Naive thymus-derived CD8-positive, alpha-beta T cell (primary cell): ENCODE data around the gene HSD11B1. TPM values are rescaled to one million over a fixed set of nuclear protein-coding genes. Genes with fewer than 3 reads are reported as not detected.
"Not testable (repeated sequence)": the region's sequence is repeated elsewhere in the genome, so short reads cannot be mapped to it uniquely, and the experiment has no call there.

Experiments used
- ATAC-seq, 2 donors: fragments of 150-1000 bp; cut with Tn5 transposase in 1 of 2; sonication (Bioruptor Pico), chemical (Tn5 transposase) in 1 of 2; 1 replicate in 1 of 2; 2 replicates in 1 of 2; pipeline ENCODE4 v1.10.0; 2021; ENCODE audit warnings: mild to moderate bottlenecking in 2 of 2, moderate library complexity in 2 of 2
- POLR2A ChIA-PET: fragments of 350-600 bp; sonication (Branson Sonifier 250); formaldehyde crosslinking; loops from one replicate; lab custom pipeline; 2021; ENCODE audit warnings: antibody characterized with exemption; lab: Charles Lee
- DNase-seq, 10 donors: peaks; one replicate each; pipeline versions ENCODE4 v3.0.0 to v3.0.0-alpha.2; 2020 to 2022
- H3K27ac Mint-ChIP-seq, 10 donors: one replicate each; pipeline ENCODE4 v1.8.0; 2020 to 2022; ENCODE audit warnings: mild to moderate bottlenecking in 10 of 10, mixed read lengths in 10 of 10, moderate library complexity in 4 of 10, inconsistent platforms in 1 of 10
- H3K27me3 Mint-ChIP-seq, 5 donors: one replicate each; pipeline ENCODE4 v1.8.0; 2021 to 2022; ENCODE audit warnings: mixed read lengths in 5 of 5
- H3K36me3 Mint-ChIP-seq, 3 donors: one replicate each; pipeline ENCODE4 v1.8.0; 2020 to 2022; ENCODE audit warnings: mixed read lengths in 3 of 3, mild to moderate bottlenecking in 2 of 3, inconsistent platforms in 1 of 3
- H3K4me1 Mint-ChIP-seq, 4 donors: one replicate each; pipeline ENCODE4 v1.8.0; 2021 to 2022; ENCODE audit warnings: mixed read lengths in 4 of 4
- H3K4me3 Mint-ChIP-seq, 10 donors: one replicate each; pipeline ENCODE4 v1.8.0; 2020 to 2022; ENCODE audit warnings: mild to moderate bottlenecking in 10 of 10, mixed read lengths in 10 of 10, moderate library complexity in 6 of 10, inconsistent platforms in 1 of 10
- H3K9me3 Mint-ChIP-seq, 9 donors: one replicate each; pipeline ENCODE4 v1.8.0; 2020 to 2022; ENCODE audit warnings: mixed read lengths in 9 of 9, mild to moderate bottlenecking in 3 of 9, inconsistent platforms in 1 of 9, moderate library complexity in 1 of 9
- polyA plus RNA-seq, 3 donors: library from polyadenylated mRNA; unstranded; fragments of 300-500 nt; fragmentation: Illumina TruSeq; gene quantifications; one replicate each; pipeline ENCODE4 v1.2.3, GENCODE V29; 2021
- total RNA-seq, 8 experiments: library from RNA in 2 of 8; stranded (reverse) in 2 of 8; gene quantifications; one replicate each; pipeline ENCODE4 v1.2.3 and lab custom pipeline; 2021 to 2026

Gene HSD11B1
- total and polyA plus RNA-seq, 5 experiments from 2014 or later = 0.30 TPM; not detected in 4

GRCh38 chr1:209696673-209697072 is 8.0 kb upstream of the HSD11B1 start:
- Mint-ChIP-seq H3K27me3 (peaks cover 0 to 12% (median 0%) of the 10 kb centered on the region in 5 donors), H3K9me3 (no peaks in the 10 kb centered on the region), H3K4me3 (no peak overlapping the region), H3K4me1 (peaks cover 0 to 11% (median 7%) of the 10 kb centered on the region in 4 donors), H3K27ac (peak overlapping the region in 2 of 10 donors; percentile 2 to 37), H3K36me3 (no peaks in the 10 kb centered on the region)
- ATAC-seq = no peak
- no peak for DNase-seq
- POLR2A ChIA-PET = no interaction called here

GRCh38 chr1:209697126-209697525 is 7.5 kb upstream of the HSD11B1 start:
- ATAC-seq = no peak
- Mint-ChIP-seq H3K4me1 (peaks cover 0 to 11% (median 8%) of the 10 kb centered on the region in 4 donors), H3K27me3 (peaks cover 0 to 13% (median 0%) of the 10 kb centered on the region in 5 donors), H3K4me3 (no peak overlapping the region), H3K9me3 (no peaks in the 10 kb centered on the region), H3K36me3 (no peaks in the 10 kb centered on the region), H3K27ac (peak overlapping the region in 1 of 10 donors; percentile 2)
- POLR2A ChIA-PET = no interaction called here
- DNase-seq = no peak

GRCh38 chr1:209700686-209701085 is 4.0 kb upstream of the HSD11B1 start:
- DNase-seq, H3K9me3 Mint-ChIP-seq, H3K36me3 Mint-ChIP-seq, ATAC-seq, H3K27me3 Mint-ChIP-seq, H3K4me1 Mint-ChIP-seq, H3K4me3 Mint-ChIP-seq, POLR2A ChIA-PET: not testable (repeated sequence)
- H3K27ac Mint-ChIP-seq = peak overlapping the region in 1 of 10 donors; percentile 5

- Mint-ChIP-seq H3K27me3 (peaks cover 0 to 5% (median 0%) of the 10 kb centered on the region in 5 donors), H3K36me3 (peaks cover 0 to 3% (median 0%) of the 10 kb centered on the region in 3 donors), H3K27ac (no peak overlapping the region), H3K4me3 (no peak overlapping the region), H3K4me1 (peaks cover 0 to 4% (median 2%) of the 10 kb centered on the region in 4 donors), H3K9me3 (no peaks in the 10 kb centered on the region)
- DNase-seq (no peak), ATAC-seq (no peak)
- POLR2A ChIA-PET = no interaction called here
These were observed 1.8 kb upstream of the HSD11B1 start for GRCh38 chr1:209702832-209703231.

GRCh38 chr1:209703834-209704504 is 677 bp upstream of the HSD11B1 start:
- no peaks in the 10 kb centered on the region for H3K9me3 Mint-ChIP-seq
- ATAC-seq = no peak
- H3K36me3 Mint-ChIP-seq = peaks cover 0 to 3% (median 0%) of the 10 kb centered on the region in 3 donors
- no peak overlapping the region for H3K27ac Mint-ChIP-seq
- DNase-seq = no peak
- peaks cover 0 to 4% (median 2%) of the 10 kb centered on the region in 4 donors for H3K4me1 Mint-ChIP-seq
- no peak overlapping the region for H3K4me3 Mint-ChIP-seq
- POLR2A ChIA-PET = interaction anchor here (0.7 to 1.1 kb wide), 2 partner anchors 66 to 135 kb away, joined by 3 read pairs; no protein-coding TSS in a partner anchor
- peaks cover 0 to 4% (median 0%) of the 10 kb centered on the region in 5 donors for H3K27me3 Mint-ChIP-seq

- Mint-ChIP-seq H3K4me1 (peaks cover 0 to 4% (median 2%) of the 10 kb centered on the region in 4 donors), H3K27ac (peak overlapping the region in 2 of 10 donors; percentile 5 to 52), H3K9me3 (no peaks in the 10 kb centered on the region), H3K36me3 (peaks cover 0 to 3% (median 0%) of the 10 kb centered on the region in 3 donors), H3K27me3 (peaks cover 0 to 2% (median 0%) of the 10 kb centered on the region in 5 donors), H3K4me3 (no peak overlapping the region)
- POLR2A ChIA-PET = interaction anchor here (0.7 kb wide), 1 partner anchor 98 kb away, joined by 7 read pairs; no protein-coding TSS in a partner anchor
- ATAC-seq = no peak
- DNase-seq = no peak
These were observed 470 bp downstream of the HSD11B1 start for GRCh38 chr1:209705033-209705598.

- no peak overlapping the region for H3K4me3 Mint-ChIP-seq
- H3K9me3 Mint-ChIP-seq = no peaks in the 10 kb centered on the region
- peaks cover 0 to 5% (median 0%) of the 10 kb centered on the region in 3 donors for H3K36me3 Mint-ChIP-seq
- no peak overlapping the region for H3K27ac Mint-ChIP-seq
- POLR2A ChIA-PET = interaction anchor here (0.5 kb wide), 1 partner anchor 12 kb away, joined by 4 read pairs; no protein-coding TSS in a partner anchor
- ATAC-seq (no peak), DNase-seq (no peak)
- peaks cover 0 to 4% (median 3%) of the 10 kb centered on the region in 4 donors for H3K4me1 Mint-ChIP-seq
- H3K27me3 Mint-ChIP-seq = peaks cover 0 to 2% (median 0%) of the 10 kb centered on the region in 5 donors
These were observed 2.0 kb downstream of the HSD11B1 start for GRCh38 chr1:209706622-209707021.

GRCh38 chr1:209707308-209707707 is 2.7 kb downstream of the HSD11B1 start:
- no peaks in the 10 kb centered on the region for H3K9me3 Mint-ChIP-seq
- H3K4me1 Mint-ChIP-seq = peaks cover 0 to 4% (median 3%) of the 10 kb centered on the region in 4 donors
- ATAC-seq = no peak
- H3K27ac Mint-ChIP-seq = no peak overlapping the region
- no peaks in the 10 kb centered on the region for H3K27me3 Mint-ChIP-seq
- H3K4me3 Mint-ChIP-seq = no peak overlapping the region
- DNase-seq = no peak
- POLR2A ChIA-PET = interaction anchor here (0.5 to 0.7 kb wide), 2 partner anchors 12 to 61 kb away, joined by 4 to 5 read pairs; no protein-coding TSS in a partner anchor
- H3K36me3 Mint-ChIP-seq = peaks cover 0 to 5% (median 0%) of the 10 kb centered on the region in 3 donors

GRCh38 chr1:209708297-209708696 is 3.7 kb downstream of the HSD11B1 start:
- H3K27me3 Mint-ChIP-seq = no peaks in the 10 kb centered on the region
- peaks cover 0 to 5% (median 0%) of the 10 kb centered on the region in 3 donors for H3K36me3 Mint-ChIP-seq
- H3K27ac Mint-ChIP-seq = no peak overlapping the region
- H3K4me3 Mint-ChIP-seq = no peak overlapping the region
- peaks cover 0 to 4% (median 3%) of the 10 kb centered on the region in 4 donors for H3K4me1 Mint-ChIP-seq
- no peaks in the 10 kb centered on the region for H3K9me3 Mint-ChIP-seq
- DNase-seq (no peak), ATAC-seq (no peak)
- POLR2A ChIA-PET = no interaction called here

- peaks cover 0 to 5% (median 0%) of the 10 kb centered on the region in 3 donors for H3K36me3 Mint-ChIP-seq
- H3K4me3 Mint-ChIP-seq = no peak overlapping the region
- ATAC-seq = no peak
- POLR2A ChIA-PET = no interaction called here
- peak overlapping the region in 1 of 10 donors; percentile 20 for H3K27ac Mint-ChIP-seq
- no peaks in the 10 kb centered on the region for H3K9me3 Mint-ChIP-seq
- no peaks in the 10 kb centered on the region for H3K27me3 Mint-ChIP-seq
- H3K4me1 Mint-ChIP-seq = peaks cover 0 to 3% (median 1%) of the 10 kb centered on the region in 4 donors
- DNase-seq = no peak
These were observed 5.4 kb downstream of the HSD11B1 start for GRCh38 chr1:209710093-209710492.

- Mint-ChIP-seq H3K9me3 (no peaks in the 10 kb centered on the region), H3K36me3 (peaks cover 0 to 5% (median 0%) of the 10 kb centered on the region in 3 donors), H3K4me1 (peaks cover 0 to 6% (median 1%) of the 10 kb centered on the region in 4 donors), H3K27ac (no peak overlapping the region), H3K4me3 (no peak overlapping the region), H3K27me3 (no peaks in the 10 kb centered on the region)
- ATAC-seq = no peak
- POLR2A ChIA-PET = no interaction called here
- DNase-seq = no peak
These were observed 6.2 kb downstream of the HSD11B1 start for GRCh38 chr1:209710847-209711246.

- H3K27ac Mint-ChIP-seq = no peak overlapping the region
- peaks cover 0 to 4% (median 2%) of the 10 kb centered on the region in 3 donors for H3K36me3 Mint-ChIP-seq
- no peak for DNase-seq
- H3K27me3 Mint-ChIP-seq = no peaks in the 10 kb centered on the region
- no peak for ATAC-seq
- peaks cover 0 to 7% (median 1%) of the 10 kb centered on the region in 4 donors for H3K4me1 Mint-ChIP-seq
- H3K9me3 Mint-ChIP-seq = peaks cover 0 to 4% (median 0%) of the 10 kb centered on the region in 9 donors
- H3K4me3 Mint-ChIP-seq = no peak overlapping the region
- POLR2A ChIA-PET = no interaction called here
These were observed 9.7 kb downstream of the HSD11B1 start for GRCh38 chr1:209714338-209714737.

GRCh38 chr1:209715314-209715713 is 10.7 kb downstream of the HSD11B1 start:
- Mint-ChIP-seq H3K9me3 (peaks cover 0 to 6% (median 0%) of the 10 kb centered on the region in 9 donors), H3K27me3 (no peaks in the 10 kb centered on the region), H3K4me3 (no peak overlapping the region), H3K36me3 (peaks cover 0 to 6% (median under 1%) of the 10 kb centered on the region in 3 donors), H3K27ac (no peak overlapping the region), H3K4me1 (peaks cover 0 to 4% (median 1%) of the 10 kb centered on the region in 4 donors)
- ATAC-seq (no peak), DNase-seq (no peak)
- POLR2A ChIA-PET = no interaction called here
